ENCODE results near the gene TUBGCP3. TPM values are rescaled to one million over a fixed set of nuclear protein-coding genes. Genes with fewer than 3 reads are reported as not detected.

The TUBGCP3 gene
- total and polyA plus RNA-seq, 5 experiments from 2014 or later: 8.5 to 48.6 (median 14.6) TPM

- Mint-ChIP-seq H3K27me3 (peaks cover 0 to 15% (median 2%) of the 10 kb centered on the region in 5 donors), H3K4me3 (no peak overlapping the region), H3K9me3 (peaks cover 4 to 26% (median 13%) of the 10 kb centered on the region in 9 donors), H3K27ac (no peak overlapping the region), H3K36me3 (peaks cover 0 to 11% (median under 1%) of the 10 kb centered on the region in 3 donors), H3K4me1 (peaks cover 0 to 2% (median 0%) of the 10 kb centered on the region in 4 donors)
- peak in 1 of 10 donors; percentile 30 for DNase-seq
- ATAC-seq: no peak
- POLR2A ChIA-PET: no interaction called here
Observed at GRCh38 chr13:112456138-112457056, 131.6 kb downstream of the TUBGCP3 start.

- no peak for DNase-seq
- Mint-ChIP-seq H3K9me3 (peaks cover 4 to 26% (median 11%) of the 10 kb centered on the region in 9 donors), H3K4me1 (no peaks in the 10 kb centered on the region), H3K27ac (no peak overlapping the region), H3K27me3 (peaks cover 0 to 18% (median 1%) of the 10 kb centered on the region in 5 donors), H3K36me3 (peaks cover 0 to 11% (median 0%) of the 10 kb centered on the region in 3 donors), H3K4me3 (no peak overlapping the region)
- POLR2A ChIA-PET: no interaction called here
- no peak for ATAC-seq
Observed at GRCh38 chr13:112455476-112456059, 132.4 kb downstream of the TUBGCP3 start.

- Mint-ChIP-seq H3K36me3 (peaks cover 0 to 6% (median 0%) of the 10 kb centered on the region in 3 donors), H3K9me3 (peaks cover 3 to 23% (median 9%) of the 10 kb centered on the region in 9 donors), H3K4me3 (no peak overlapping the region), H3K4me1 (no peaks in the 10 kb centered on the region), H3K27ac (no peak overlapping the region), H3K27me3 (peaks cover 0 to 16% (median 1%) of the 10 kb centered on the region in 5 donors)
- POLR2A ChIA-PET: no interaction called here
- ATAC-seq: no peak
- DNase-seq: no peak
Observed at GRCh38 chr13:112454648-112455334, 133.2 kb downstream of the TUBGCP3 start.

GRCh38 chr13:112453874-112454647, 133.9 kb downstream of the TUBGCP3 start:
- POLR2A ChIA-PET: no interaction called here
- Mint-ChIP-seq H3K4me1 (no peaks in the 10 kb centered on the region), H3K4me3 (no peak overlapping the region), H3K27me3 (peaks cover 0 to 11% (median 1%) of the 10 kb centered on the region in 5 donors), H3K9me3 (peaks cover 0 to 15% (median 5%) of the 10 kb centered on the region in 9 donors), H3K36me3 (no peaks in the 10 kb centered on the region), H3K27ac (no peak overlapping the region)
- peak in 1 of 10 donors; percentile 55 for DNase-seq
- no peak for ATAC-seq

GRCh38 chr13:112453207-112453829, 134.6 kb downstream of the TUBGCP3 start:
- no peak overlapping the region for H3K27ac Mint-ChIP-seq
- H3K4me1 Mint-ChIP-seq: no peaks in the 10 kb centered on the region
- POLR2A ChIA-PET: no interaction called here
- DNase-seq (no peak), ATAC-seq (no peak)
- H3K9me3 Mint-ChIP-seq: peaks cover 0 to 8% (median 0%) of the 10 kb centered on the region in 9 donors
- H3K4me3 Mint-ChIP-seq: no peak overlapping the region
- peaks cover 0 to 19% (median 3%) of the 10 kb centered on the region in 5 donors for H3K27me3 Mint-ChIP-seq
- no peaks in the 10 kb centered on the region for H3K36me3 Mint-ChIP-seq

- no peaks in the 10 kb centered on the region for H3K36me3 Mint-ChIP-seq
- H3K4me3 Mint-ChIP-seq: no peak overlapping the region
- H3K4me1 Mint-ChIP-seq: no peaks in the 10 kb centered on the region
- peaks cover 0 to 8% (median 0%) of the 10 kb centered on the region in 9 donors for H3K9me3 Mint-ChIP-seq
- ATAC-seq (no peak), DNase-seq (no peak)
- H3K27me3 Mint-ChIP-seq: peaks cover 0 to 20% (median 3%) of the 10 kb centered on the region in 5 donors
- POLR2A ChIA-PET: no interaction called here
- no peak overlapping the region for H3K27ac Mint-ChIP-seq
Observed at GRCh38 chr13:112452380-112453206, 135.4 kb downstream of the TUBGCP3 start.

- no peaks in the 10 kb centered on the region for H3K4me1 Mint-ChIP-seq
- DNase-seq (no peak), ATAC-seq (no peak)
- H3K27ac Mint-ChIP-seq: no peak overlapping the region
- H3K36me3 Mint-ChIP-seq: no peaks in the 10 kb centered on the region
- POLR2A ChIA-PET: no interaction called here
- H3K27me3 Mint-ChIP-seq: peaks cover 2 to 28% (median 7%) of the 10 kb centered on the region in 5 donors
- no peak overlapping the region for H3K4me3 Mint-ChIP-seq
- H3K9me3 Mint-ChIP-seq: peaks cover 0 to 7% (median 0%) of the 10 kb centered on the region in 9 donors
Observed at GRCh38 chr13:112451512-112452379, 136.2 kb downstream of the TUBGCP3 start.

- Mint-ChIP-seq H3K4me3 (no peak overlapping the region), H3K27me3 (peaks cover 2 to 37% (median 7%) of the 10 kb centered on the region in 5 donors), H3K9me3 (peaks cover 0 to 2% (median 0%) of the 10 kb centered on the region in 9 donors), H3K36me3 (no peaks in the 10 kb centered on the region), H3K4me1 (no peaks in the 10 kb centered on the region), H3K27ac (no peak overlapping the region)
- DNase-seq: no peak
- POLR2A ChIA-PET: no interaction called here
- ATAC-seq: no peak
Observed at GRCh38 chr13:112450904-112451240, 137.1 kb downstream of the TUBGCP3 start.

- H3K4me1 Mint-ChIP-seq: no peaks in the 10 kb centered on the region
- H3K9me3 Mint-ChIP-seq: peaks cover 0 to 2% (median 0%) of the 10 kb centered on the region in 9 donors
- ATAC-seq (no peak), DNase-seq (no peak)
- POLR2A ChIA-PET: no interaction called here
- H3K27ac Mint-ChIP-seq: no peak overlapping the region
- no peaks in the 10 kb centered on the region for H3K36me3 Mint-ChIP-seq
- H3K27me3 Mint-ChIP-seq: peaks cover 3 to 39% (median 7%) of the 10 kb centered on the region in 5 donors
- H3K4me3 Mint-ChIP-seq: no peak overlapping the region
Observed at GRCh38 chr13:112450118-112450903, 137.6 kb downstream of the TUBGCP3 start.

- POLR2A ChIA-PET: no interaction called here
- no peaks in the 10 kb centered on the region for H3K36me3 Mint-ChIP-seq
Observed at GRCh38 chr13:112449545-112449930, 138.4 kb downstream of the TUBGCP3 start.

More at GRCh38 chr13:112449545-112449930, 138.4 kb downstream of the TUBGCP3 start:
- no peak for DNase-seq
- no peak for ATAC-seq
- H3K27ac Mint-ChIP-seq: no peak overlapping the region
- peaks cover 0 to 2% (median 0%) of the 10 kb centered on the region in 9 donors for H3K9me3 Mint-ChIP-seq
- no peaks in the 10 kb centered on the region for H3K4me1 Mint-ChIP-seq
- H3K4me3 Mint-ChIP-seq: no peak overlapping the region
- H3K27me3 Mint-ChIP-seq: peaks cover 4 to 39% (median 8%) of the 10 kb centered on the region in 5 donors
